HepG2 (cell line): ENCODE data around the gene KIF3C. TPM values are rescaled to one million over a fixed set of nuclear protein-coding genes. Genes with fewer than 3 reads are reported as not detected.

Source experiments
- CAMTA2 ChIP-seq: sonication (generic); formaldehyde crosslinking; IDR thresholded peaks from 2 replicates; pipeline ENCODE4 v1.4.0; 2020; ENCODE audit warnings: mild to moderate bottlenecking, missing genetic modification reagents, borderline replicate concordance
- CENPBD1 ChIP-seq: sonication (generic); formaldehyde crosslinking; IDR thresholded peaks from 2 replicates; pipeline ENCODE4 v1.8.0; 2022; ENCODE audit warnings: missing genetic modification reagents, low read depth, mild to moderate bottlenecking, borderline replicate concordance
- DR1 ChIP-seq: sonication (generic); formaldehyde crosslinking; IDR thresholded peaks from 2 replicates; pipeline ENCODE4 v1.8.0; 2021; ENCODE audit warnings: mild to moderate bottlenecking, missing genetic modification reagents, inconsistent platforms
- ESRRA ChIP-seq: sonication (generic); formaldehyde crosslinking; IDR thresholded peaks from 2 replicates; pipeline ENCODE4 v1.5.1; 2020; ENCODE audit warnings: mild to moderate bottlenecking, low read depth, missing genetic modification reagents
- HNRNPH1 ChIP-seq: fragments of 200-400 bp; formaldehyde crosslinking; optimal IDR thresholded peaks from 2 replicates; pipeline ENCODE3; 2017; ENCODE audit warnings: mild to moderate bottlenecking, low read depth, low read length
- MLX ChIP-seq: IDR thresholded peaks from 2 replicates; pipeline ENCODE4 v1.6.1; 2016
- MTF2 ChIP-seq: sonication (generic); formaldehyde crosslinking; IDR thresholded peaks from 2 replicates; pipeline ENCODE4 v1.5.0; 2020; ENCODE audit warnings: missing genetic modification reagents, borderline replicate concordance
- RFX1 ChIP-seq: fragments of 450-650 bp; IDR thresholded peaks from 2 replicates; pipeline ENCODE4 v1.6.1; 2017
- SMAD9 ChIP-seq: sonication (generic); formaldehyde crosslinking; IDR thresholded peaks from 2 replicates; pipeline ENCODE4 v1.5.1; 2020; ENCODE audit warnings: mild to moderate bottlenecking, missing genetic modification reagents
- SOX13 ChIP-seq, 3 experiments: fragments of 450-650 bp in 1 of 3; sonication (generic) in 1 of 3; formaldehyde crosslinking in 1 of 3; IDR thresholded peaks in 2 of 3; conservative IDR thresholded peaks in 1 of 3; 2 replicates each; pipeline versions ENCODE4 v1.5.0 to v1.6.1; 2016 to 2020; ENCODE audit warnings: antibody characterized with exemption in 1 of 3, mild to moderate bottlenecking in 1 of 3, missing compliant biosample characterization in 1 of 3, missing genetic modification reagents in 1 of 3, moderate library complexity in 1 of 3
- SP5 ChIP-seq: IDR thresholded peaks from 2 replicates; pipeline ENCODE4 v1.6.1; 2016; ENCODE audit warnings: low read depth, borderline replicate concordance
- TCF7L2 ChIP-seq: IDR thresholded peaks from 2 replicates; pipeline ENCODE4 v1.6.1; 2011; ENCODE audit warnings: mild to moderate bottlenecking, low read depth, low read length, moderate library complexity
- XBP1 ChIP-seq: sonication (generic); formaldehyde crosslinking; IDR thresholded peaks from 2 replicates; pipeline ENCODE4 v1.5.0; 2020; ENCODE audit warnings: missing genetic modification reagents
- ZMYM3 ChIP-seq: sonication (generic); formaldehyde crosslinking; IDR thresholded peaks from 2 replicates; pipeline ENCODE4 v1.5.1; 2020; ENCODE audit warnings: mild to moderate bottlenecking, missing genetic modification reagents
- ZNF225 ChIP-seq: sonication (generic); formaldehyde crosslinking; IDR thresholded peaks from 2 replicates; pipeline ENCODE4 v1.4.0; 2020; ENCODE audit warnings: mild to moderate bottlenecking, missing genetic modification reagents
- ZNF343 ChIP-seq: sonication (generic); formaldehyde crosslinking; IDR thresholded peaks from 2 replicates; pipeline ENCODE4 v1.4.0; 2020; ENCODE audit warnings: mild to moderate bottlenecking, missing genetic modification reagents
- ZNF432 ChIP-seq: sonication (generic); formaldehyde crosslinking; IDR thresholded peaks from 2 replicates; pipeline ENCODE4 v1.5.0; 2020; ENCODE audit warnings: missing genetic modification reagents, mild to moderate bottlenecking, borderline replicate concordance
- ZNF749 ChIP-seq: sonication (generic); formaldehyde crosslinking; IDR thresholded peaks from 2 replicates; pipeline ENCODE4 v1.8.0; 2022; ENCODE audit warnings: mild to moderate bottlenecking, missing genetic modification reagents, moderate library complexity, borderline replicate concordance
- ZNF841 ChIP-seq: sonication (generic); formaldehyde crosslinking; IDR thresholded peaks from 2 replicates; pipeline ENCODE4 v1.8.1; 2023; ENCODE audit warnings: missing genetic modification reagents, borderline replicate concordance
- ZSCAN31 ChIP-seq: sonication (generic); formaldehyde crosslinking; IDR thresholded peaks from 2 replicates; pipeline ENCODE4 v1.5.0; 2020; ENCODE audit warnings: low read depth, mild to moderate bottlenecking, missing genetic modification reagents
- polyA plus RNA-seq, 8 experiments: library from polyadenylated mRNA; depleted of rRNA in 3 of 8; stranded (reverse) in 7 of 8; unstranded in 1 of 8; fragments of >200 nt; fragmentation: Illumina TruSeq in 4 of 8; extraction: Trizol in 4 of 8; gene quantifications; 2 replicates each; pipeline versions ENCODE4 v1.2.1 to v1.2.3, GENCODE V29; 2011 to 2016; ENCODE audit warnings: low read depth in 4 of 8, missing spikeins in 1 of 8, mixed read lengths in 1 of 8; ENCODE audit not compliant: insufficient read depth in 1 of 8
- total RNA-seq, 5 experiments: library from RNA; depleted of rRNA; stranded (reverse); fragments of >200 nt; fragmentation: Illumina TruSeq; extraction: Trizol; gene quantifications; 2 replicates each; pipeline ENCODE4 v1.2.3, GENCODE V29; 2016; ENCODE audit warnings: low read depth in 1 of 5
- TF ChIP-seq, protein P1 (sequence below): sonication (generic); formaldehyde crosslinking; IDR thresholded peaks from 2 replicates; pipeline ENCODE4 v1.4.0; 2020; ENCODE audit warnings: mild to moderate bottlenecking, missing genetic modification reagents

KIF3C gene
- total and polyA plus RNA-seq, 2 of the 13 experiments (the other 11 are each of a cell fraction or from before 2014, with no cell fraction given): 3.6 to 4.9 TPM

DNA sequence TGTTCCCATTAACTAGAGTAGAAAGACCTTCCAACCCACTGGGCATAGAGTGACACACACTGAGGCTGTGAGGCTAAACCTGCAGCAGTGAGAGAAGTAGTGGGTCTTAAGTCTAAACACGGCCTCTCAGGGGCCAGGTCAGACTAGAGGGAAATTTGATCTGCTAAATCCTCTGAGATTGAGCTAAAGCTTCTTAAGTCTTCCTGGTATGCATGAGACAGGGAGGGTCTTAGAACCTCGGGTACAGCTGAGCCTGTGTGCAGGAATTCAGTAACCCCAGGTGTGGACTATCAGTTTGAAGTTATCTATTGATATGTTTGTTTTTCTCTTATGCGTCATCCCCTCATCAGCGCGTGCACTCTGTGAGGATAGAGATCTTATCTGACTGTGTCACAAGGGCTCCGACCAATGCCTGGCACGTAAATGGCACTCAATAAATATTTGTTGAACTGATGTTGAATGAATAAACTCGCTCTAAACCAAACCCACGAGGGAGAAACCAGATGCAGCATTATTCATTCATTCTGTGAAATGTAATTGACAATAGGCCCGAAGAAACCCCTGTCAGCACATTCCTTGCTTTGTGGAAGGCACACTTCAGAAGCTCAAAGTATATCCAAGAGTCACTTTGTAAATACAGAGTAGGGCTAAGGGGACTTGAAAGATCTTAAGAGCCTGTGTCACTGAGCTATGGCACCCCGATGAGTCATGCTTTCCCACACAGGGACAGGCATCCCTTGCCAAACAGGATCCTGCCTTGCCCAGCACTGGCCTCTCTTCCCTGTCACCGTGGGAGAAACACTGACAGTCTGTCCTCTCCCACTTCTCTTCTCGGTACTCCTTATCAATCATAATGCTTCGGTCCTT is 29.9 kb upstream of the KIF3C start (continued):
- TF ChIP-seq ZNF343 (CRISPR knock-in tag) (no peak), ZNF432 (CRISPR knock-in tag) (no peak), ZSCAN31 (CRISPR knock-in tag) (no peak), SOX13 (IDR thresholded peaks at IDR 0.05) (no peak), SOX13 (CRISPR knock-in tag; conservative IDR thresholded peaks at IDR 0.05 in 1 of 2, IDR thresholded peaks at IDR 0.05 in 1 of 2) (peak in 1 of 2 experiments; percentile 73; a peak in 2 of 4 replicates), XBP1 (no peak), CENPBD1 (CRISPR knock-in tag) (no peak), ZNF225 (no peak), ZNF749 (CRISPR knock-in tag) (no peak), TCF7L2 (peak; percentile 31; the same call in 1 of the 2 replicates), ZMYM3 (CRISPR knock-in tag) (no peak), MLX (CRISPR knock-in tag) (peak; percentile 76; the same call in 1 of the 2 replicates), MTF2 (CRISPR knock-in tag) (no peak), SMAD9 (CRISPR knock-in tag) (no peak), CAMTA2 (CRISPR knock-in tag) (no peak), SP5 (no peak), ZNF841 (no peak), HNRNPH1 (no peak), DR1 (CRISPR knock-in tag) (no peak), RFX1 (no peak), ESRRA (no peak)
- TF ChIP-seq, protein P1, sequence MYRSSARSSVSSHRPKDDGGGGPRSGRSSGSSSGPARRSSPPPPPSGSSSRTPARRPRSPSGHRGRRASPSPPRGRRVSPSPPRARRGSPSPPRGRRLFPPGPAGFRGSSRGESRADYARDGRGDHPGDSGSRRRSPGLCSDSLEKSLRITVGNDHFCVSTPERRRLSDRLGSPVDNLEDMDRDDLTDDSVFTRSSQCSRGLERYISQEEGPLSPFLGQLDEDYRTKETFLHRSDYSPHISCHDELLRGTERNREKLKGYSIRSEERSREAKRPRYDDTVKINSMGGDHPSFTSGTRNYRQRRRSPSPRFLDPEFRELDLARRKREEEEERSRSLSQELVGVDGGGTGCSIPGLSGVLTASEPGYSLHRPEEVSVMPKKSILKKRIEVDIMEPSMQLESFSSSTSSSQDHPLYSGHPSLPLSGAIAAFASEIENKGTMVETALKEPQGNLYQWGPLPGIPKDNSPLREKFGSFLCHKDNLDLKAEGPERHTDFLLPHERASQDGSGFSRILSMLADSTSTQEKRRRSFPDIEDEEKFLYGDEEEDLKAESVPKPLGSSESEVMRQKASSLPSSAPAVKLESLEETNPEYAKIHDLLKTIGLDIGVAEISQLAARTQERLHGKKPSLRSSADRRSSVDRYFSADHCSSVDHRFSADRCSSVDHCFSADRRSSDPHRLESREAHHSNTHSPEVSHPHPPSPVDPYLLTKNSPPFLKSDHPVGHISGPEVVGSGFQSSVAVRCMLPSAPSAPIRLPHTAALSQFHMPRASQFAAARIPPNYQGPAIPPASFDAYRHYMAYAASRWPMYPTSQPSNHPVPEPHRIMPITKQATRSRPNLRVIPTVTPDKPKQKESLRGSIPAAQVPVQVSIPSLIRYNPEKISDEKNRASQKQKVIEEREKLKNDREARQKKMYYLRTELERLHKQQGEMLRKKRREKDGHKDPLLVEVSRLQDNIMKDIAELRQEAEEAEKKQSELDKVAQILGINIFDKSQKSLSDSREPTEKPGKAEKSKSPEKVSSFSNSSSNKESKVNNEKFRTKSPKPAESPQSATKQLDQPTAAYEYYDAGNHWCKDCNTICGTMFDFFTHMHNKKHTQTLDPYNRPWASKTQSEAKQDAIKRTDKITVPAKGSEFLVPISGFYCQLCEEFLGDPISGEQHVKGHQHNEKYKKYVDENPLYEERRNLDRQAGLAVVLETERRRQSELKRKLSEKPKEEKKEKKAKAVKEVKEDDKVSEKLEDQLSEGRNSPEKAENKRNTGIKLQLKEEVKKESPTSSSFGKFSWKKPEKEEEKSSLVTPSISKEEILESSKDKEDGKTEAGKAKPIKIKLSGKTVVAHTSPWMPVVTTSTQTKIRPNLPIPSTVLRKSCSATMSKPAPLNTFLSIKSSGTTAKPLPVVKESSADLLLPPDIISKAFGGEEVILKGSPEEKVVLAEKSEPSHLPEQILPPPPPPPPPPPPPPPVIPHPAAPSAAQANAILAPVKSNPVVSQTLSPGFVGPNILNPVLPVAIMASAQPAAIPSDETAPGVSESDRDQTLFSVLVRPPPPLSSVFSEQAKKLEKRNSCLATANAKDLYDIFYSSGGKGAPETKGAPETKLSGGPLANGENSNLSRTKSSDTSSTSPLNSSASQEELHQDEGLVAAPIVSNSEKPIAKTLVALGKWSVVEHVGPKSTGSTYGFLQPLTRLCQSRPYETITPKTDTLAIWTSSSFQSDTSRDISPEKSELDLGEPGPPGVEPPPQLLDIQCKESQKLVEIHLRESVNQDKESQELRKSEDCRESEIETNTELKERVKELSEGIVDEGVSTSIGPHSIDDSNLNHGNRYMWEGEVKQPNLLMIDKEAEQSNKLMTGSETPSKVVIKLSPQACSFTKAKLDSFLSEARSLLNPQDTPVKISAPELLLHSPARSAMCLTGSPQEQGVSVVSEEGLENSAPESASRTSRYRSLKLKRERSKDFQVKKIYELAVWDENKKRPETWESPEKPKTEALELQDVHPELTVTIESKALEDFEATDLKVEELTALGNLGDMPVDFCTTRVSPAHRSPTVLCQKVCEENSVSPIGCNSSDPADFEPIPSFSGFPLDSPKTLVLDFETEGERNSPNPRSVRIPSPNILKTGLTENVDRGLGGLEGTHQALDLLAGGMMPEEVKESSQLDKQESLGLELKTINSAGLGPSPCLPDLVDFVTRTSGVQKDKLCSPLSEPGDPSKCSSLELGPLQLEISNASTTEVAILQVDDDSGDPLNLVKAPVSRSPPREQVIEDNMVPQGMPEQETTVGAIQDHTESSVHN (CRISPR knock-in tag): no peak
